ENCODE data around the gene SPATA31C2. TPM values are rescaled to one million over a fixed set of nuclear protein-coding genes. Genes with fewer than 3 reads are reported as not detected.
"Not testable (repeated sequence)": the region's sequence is repeated elsewhere in the genome, so short reads cannot be mapped to it uniquely, and the experiment has no call there.

SPATA31C2 gene
- total and polyA plus RNA-seq, 2 donors (not counting 1 experiment from before 2014, with no cell fraction given): not detected

DNA sequence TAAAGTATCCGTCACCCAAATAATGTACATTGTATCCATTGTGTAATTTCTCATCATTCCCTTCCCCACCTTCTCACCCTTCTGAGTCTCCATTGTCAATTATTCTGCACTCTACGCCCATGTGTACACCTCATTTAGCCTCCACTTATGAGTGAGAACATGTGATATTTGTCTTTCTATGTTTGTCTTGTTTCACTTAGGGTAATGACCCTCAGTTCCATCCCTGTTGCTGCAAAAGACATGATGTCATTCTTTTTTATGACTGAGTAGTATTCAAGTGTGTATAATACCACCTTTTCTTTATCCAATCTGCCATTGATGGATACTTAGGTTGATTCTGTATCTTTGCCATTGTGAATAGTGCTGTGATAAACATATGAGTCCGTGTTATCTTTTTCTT lies 4.9 kb upstream of the SPATA31C2 start:
- no CpG with 5 or more reads among the region's 3 CpGs for WGBS (ENCODE audit: insufficient coverage)
- Histone ChIP-seq H3K36me3 (replicated peaks in 1 of 2; ENCODE audit: control extremely low read depth in 1 of 2, control insufficient read depth in 1 of 2, extremely low read depth in 1 of 2, insufficient read depth in 2 of 2, low read length in 1 of 2) (no peaks in the 10 kb centered on the region), H3K79me2 (ENCODE audit: control insufficient read depth, insufficient read depth, low read length) (no peaks in the 10 kb centered on the region), H3K27me3 (replicated peaks in 1 of 4; ENCODE audit: control extremely low read depth in 1 of 4, control insufficient read depth in 3 of 4, insufficient read depth in 4 of 4, low read length in 3 of 4) (no peaks in the 10 kb centered on the region), H2AFZ (ENCODE audit: insufficient read depth, low read depth, low read length, poor library complexity, severe bottlenecking) (no peak overlapping the region), H3K27ac (ENCODE audit: low read length in 2 of 2) (no peak overlapping the region), H4K20me1 (ENCODE audit: control insufficient read depth, insufficient read depth, low read length, poor library complexity, severe bottlenecking) (no peaks in the 10 kb centered on the region), H3K4me1 (ENCODE audit: control insufficient read depth in 2 of 2, insufficient read depth in 2 of 2, low read length in 2 of 2) (no peaks in the 10 kb centered on the region), H3K9ac (ENCODE audit: low read length) (no peak overlapping the region), H3K4me3 (ENCODE audit: control extremely low read depth in 1 of 5, extremely low read depth in 1 of 5, insufficient read depth in 1 of 5, low read depth in 2 of 5, low read length in 4 of 5) (no peak overlapping the region), H3K9me3 (ENCODE audit: control extremely low read depth in 1 of 3, control insufficient read depth in 2 of 3, insufficient read depth in 1 of 3, low read length in 2 of 3) (no peaks in the 10 kb centered on the region), H3K4me2 (replicated peaks; ENCODE audit: low read depth, low read length, poor library complexity, severe bottlenecking) (no peak overlapping the region)
- Mint-ChIP-seq H3K4me1 (no peaks in the 10 kb centered on the region), H3K27ac (no peak overlapping the region), H3K4me3 (no peak overlapping the region), H3K27me3 (peaks cover 15% of the 10 kb centered on the region), H3K9me3 (ENCODE audit: insufficient read depth) (no peaks in the 10 kb centered on the region)
- no peak for TF ChIP-seq EZH2 (IDR thresholded peaks at IDR 0.05; ENCODE audit: borderline replicate concordance, insufficient read depth, low read depth, low read length, poor library complexity, severe bottlenecking)
- TF ChIP-seq, protein P1, sequence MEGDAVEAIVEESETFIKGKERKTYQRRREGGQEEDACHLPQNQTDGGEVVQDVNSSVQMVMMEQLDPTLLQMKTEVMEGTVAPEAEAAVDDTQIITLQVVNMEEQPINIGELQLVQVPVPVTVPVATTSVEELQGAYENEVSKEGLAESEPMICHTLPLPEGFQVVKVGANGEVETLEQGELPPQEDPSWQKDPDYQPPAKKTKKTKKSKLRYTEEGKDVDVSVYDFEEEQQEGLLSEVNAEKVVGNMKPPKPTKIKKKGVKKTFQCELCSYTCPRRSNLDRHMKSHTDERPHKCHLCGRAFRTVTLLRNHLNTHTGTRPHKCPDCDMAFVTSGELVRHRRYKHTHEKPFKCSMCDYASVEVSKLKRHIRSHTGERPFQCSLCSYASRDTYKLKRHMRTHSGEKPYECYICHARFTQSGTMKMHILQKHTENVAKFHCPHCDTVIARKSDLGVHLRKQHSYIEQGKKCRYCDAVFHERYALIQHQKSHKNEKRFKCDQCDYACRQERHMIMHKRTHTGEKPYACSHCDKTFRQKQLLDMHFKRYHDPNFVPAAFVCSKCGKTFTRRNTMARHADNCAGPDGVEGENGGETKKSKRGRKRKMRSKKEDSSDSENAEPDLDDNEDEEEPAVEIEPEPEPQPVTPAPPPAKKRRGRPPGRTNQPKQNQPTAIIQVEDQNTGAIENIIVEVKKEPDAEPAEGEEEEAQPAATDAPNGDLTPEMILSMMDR (IDR thresholded peaks at IDR 0.05): no peak
- DNase-seq (no peak), ATAC-seq (ENCODE audit: low read depth) (no peak)
- ChIA-PET CTCF (no interaction called here), POLR2A (no interaction called here)
- intact Hi-C loops (cut with micrococcal nuclease): no loop called here

DNA sequence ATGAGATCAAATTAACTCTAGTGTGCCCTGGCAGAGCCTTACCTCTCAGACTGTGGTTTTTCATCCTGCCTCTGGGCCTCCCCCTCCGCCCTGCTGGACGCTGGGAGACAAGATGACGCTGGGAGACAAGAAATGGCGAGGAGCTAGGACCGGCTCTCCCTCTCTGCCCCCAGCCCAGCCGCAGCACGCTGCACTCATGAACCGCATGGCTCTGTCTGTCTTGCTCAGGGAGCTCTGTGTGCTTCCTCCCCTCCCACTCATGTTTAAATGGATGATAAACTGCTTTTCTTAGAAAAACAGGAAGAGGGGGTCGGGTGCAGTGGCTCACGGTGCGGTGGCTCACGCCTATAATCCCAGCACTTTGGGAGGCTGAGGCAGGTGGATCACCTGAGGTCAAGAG lies 4.7 kb downstream of the SPATA31C2 start:
- H3K27me3 Mint-ChIP-seq; H3K4me3 Mint-ChIP-seq; POLR2A ChIA-PET; ATAC-seq (ENCODE audit: low read depth); H3K27ac Mint-ChIP-seq; H3K9ac ChIP-seq (ENCODE audit: low read length); H3K27me3 ChIP-seq (replicated peaks in 1 of 4; ENCODE audit: control extremely low read depth in 1 of 4, control insufficient read depth in 3 of 4, insufficient read depth in 4 of 4, low read length in 3 of 4); H3K4me3 ChIP-seq (ENCODE audit: control extremely low read depth in 1 of 5, extremely low read depth in 1 of 5, insufficient read depth in 1 of 5, low read depth in 2 of 5, low read length in 4 of 5); H3K27ac ChIP-seq (ENCODE audit: low read length in 2 of 2); H3K36me3 ChIP-seq (replicated peaks in 1 of 2; ENCODE audit: control extremely low read depth in 1 of 2, control insufficient read depth in 1 of 2, extremely low read depth in 1 of 2, insufficient read depth in 2 of 2, low read length in 1 of 2); H4K20me1 ChIP-seq (ENCODE audit: control insufficient read depth, insufficient read depth, low read length, poor library complexity, severe bottlenecking); H3K9me3 Mint-ChIP-seq (ENCODE audit: insufficient read depth); H2AFZ ChIP-seq (ENCODE audit: insufficient read depth, low read depth, low read length, poor library complexity, severe bottlenecking); H3K4me1 ChIP-seq (ENCODE audit: control insufficient read depth in 2 of 2, insufficient read depth in 2 of 2, low read length in 2 of 2); H3K4me2 ChIP-seq (replicated peaks; ENCODE audit: low read depth, low read length, poor library complexity, severe bottlenecking); H3K79me2 ChIP-seq (ENCODE audit: control insufficient read depth, insufficient read depth, low read length); H3K9me3 ChIP-seq (ENCODE audit: control extremely low read depth in 1 of 3, control insufficient read depth in 2 of 3, insufficient read depth in 1 of 3, low read length in 2 of 3); intact Hi-C loops (cut with micrococcal nuclease); CTCF ChIA-PET; H3K4me1 Mint-ChIP-seq; DNase-seq: not testable (repeated sequence)
- WGBS (ENCODE audit: insufficient coverage): 8% methylated on average over 7 of the region's 12 CpGs

DNA sequence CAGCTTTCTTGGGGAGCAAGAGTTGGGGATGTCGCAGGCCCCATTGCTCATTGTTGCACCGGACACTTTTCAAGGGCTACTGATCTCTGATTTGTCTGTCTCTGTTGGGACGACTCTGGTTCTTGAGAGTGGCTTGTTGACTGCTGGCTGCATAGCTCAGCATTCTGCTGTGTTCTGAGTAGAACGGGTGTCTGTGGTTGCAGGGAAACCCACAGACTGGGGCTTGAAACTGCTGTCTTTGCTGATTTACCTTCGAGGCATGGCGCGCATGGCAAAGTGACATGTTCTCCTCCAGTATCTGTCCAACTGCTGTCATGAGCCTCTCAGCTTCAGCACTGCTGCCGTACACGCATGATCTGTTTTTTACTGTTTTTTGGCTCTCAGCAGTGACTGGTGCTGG lies 8.7 kb downstream of the SPATA31C2 start:
- CTCF ChIA-PET: not testable (repeated sequence)

More for the DNA sequence above, 8.7 kb downstream of the SPATA31C2 start:
- H3K27me3 Mint-ChIP-seq; intact Hi-C loops (cut with micrococcal nuclease); H3K9me3 Mint-ChIP-seq (ENCODE audit: insufficient read depth); H3K4me2 ChIP-seq (replicated peaks; ENCODE audit: low read depth, low read length, poor library complexity, severe bottlenecking); H3K36me3 ChIP-seq (replicated peaks in 1 of 2; ENCODE audit: control extremely low read depth in 1 of 2, control insufficient read depth in 1 of 2, extremely low read depth in 1 of 2, insufficient read depth in 2 of 2, low read length in 1 of 2); DNase-seq; H3K9ac ChIP-seq (ENCODE audit: low read length); H3K9me3 ChIP-seq (ENCODE audit: control extremely low read depth in 1 of 3, control insufficient read depth in 2 of 3, insufficient read depth in 1 of 3, low read length in 2 of 3); H3K4me3 ChIP-seq (ENCODE audit: control extremely low read depth in 1 of 5, extremely low read depth in 1 of 5, insufficient read depth in 1 of 5, low read depth in 2 of 5, low read length in 4 of 5); ATAC-seq (ENCODE audit: low read depth); H3K27ac ChIP-seq (ENCODE audit: low read length in 2 of 2); H3K27ac Mint-ChIP-seq; H3K4me1 ChIP-seq (ENCODE audit: control insufficient read depth in 2 of 2, insufficient read depth in 2 of 2, low read length in 2 of 2); H3K27me3 ChIP-seq (replicated peaks in 1 of 4; ENCODE audit: control extremely low read depth in 1 of 4, control insufficient read depth in 3 of 4, insufficient read depth in 4 of 4, low read length in 3 of 4); H2AFZ ChIP-seq (ENCODE audit: insufficient read depth, low read depth, low read length, poor library complexity, severe bottlenecking); H3K4me3 Mint-ChIP-seq; H3K4me1 Mint-ChIP-seq; H3K79me2 ChIP-seq (ENCODE audit: control insufficient read depth, insufficient read depth, low read length); H4K20me1 ChIP-seq (ENCODE audit: control insufficient read depth, insufficient read depth, low read length, poor library complexity, severe bottlenecking); POLR2A ChIA-PET: not testable (repeated sequence)
- 67% methylated on average over 4 of the region's 9 CpGs for WGBS (ENCODE audit: insufficient coverage)

Data from B cell (primary cell).